Measurements from ENCODE around the gene TFAM. TPM values are rescaled to one million over a fixed set of nuclear protein-coding genes. Genes with fewer than 3 reads are reported as not detected.
"Not testable (repeated sequence)": the region's sequence is repeated elsewhere in the genome, so short reads cannot be mapped to it uniquely, and the experiment has no call there.

The TFAM gene
- total and polyA plus RNA-seq, 2 donors: 15.8 to 30.8 TPM

DNA sequence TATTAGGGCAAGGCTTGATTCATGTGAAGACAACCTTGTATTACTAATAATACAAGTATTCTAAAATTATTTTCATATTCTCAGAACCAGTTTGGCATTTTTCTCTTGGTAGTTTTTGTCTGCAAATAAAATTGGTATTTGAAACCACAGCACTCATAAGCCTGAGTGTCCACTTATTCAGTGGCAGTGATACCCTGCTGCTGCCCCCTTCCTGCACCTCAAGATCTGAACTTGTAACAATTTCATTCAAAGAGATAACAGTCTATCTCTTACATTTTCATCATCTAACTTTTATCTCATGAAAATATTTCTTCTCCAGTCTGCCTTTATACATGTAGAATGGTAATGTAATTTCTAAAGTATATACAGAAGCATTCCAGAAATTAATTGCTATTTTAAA is 9.3 kb downstream of the TFAM start:
- Histone ChIP-seq H3K27ac (ENCODE audit: low read depth) (no peak overlapping the region), H3K4me1 (ENCODE audit: insufficient read depth) (no peaks in the 10 kb centered on the region), H3K4me3 (ENCODE audit: low read depth, low read length) (no peak overlapping the region), H3K36me3 (ENCODE audit: insufficient read depth) (no peaks in the 10 kb centered on the region)
- no peak for DNase-seq (ENCODE audit: extremely low spot score)

- no peaks in the 10 kb centered on the region for H3K36me3 ChIP-seq (ENCODE audit: insufficient read depth)
- H3K27ac ChIP-seq (ENCODE audit: low read depth): no peak overlapping the region
- no peak overlapping the region for H3K4me3 ChIP-seq (ENCODE audit: low read depth, low read length)
- no peak for DNase-seq (ENCODE audit: extremely low spot score)
- no peaks in the 10 kb centered on the region for H3K4me1 ChIP-seq (ENCODE audit: insufficient read depth)
Observed at GRCh38 chr10:58396057-58396456, 10.8 kb downstream of the TFAM start.

GRCh38 chr10:58397830-58398229 is 12.6 kb downstream of the TFAM start:
- H3K36me3 ChIP-seq (ENCODE audit: insufficient read depth): no peaks in the 10 kb centered on the region

DNA sequence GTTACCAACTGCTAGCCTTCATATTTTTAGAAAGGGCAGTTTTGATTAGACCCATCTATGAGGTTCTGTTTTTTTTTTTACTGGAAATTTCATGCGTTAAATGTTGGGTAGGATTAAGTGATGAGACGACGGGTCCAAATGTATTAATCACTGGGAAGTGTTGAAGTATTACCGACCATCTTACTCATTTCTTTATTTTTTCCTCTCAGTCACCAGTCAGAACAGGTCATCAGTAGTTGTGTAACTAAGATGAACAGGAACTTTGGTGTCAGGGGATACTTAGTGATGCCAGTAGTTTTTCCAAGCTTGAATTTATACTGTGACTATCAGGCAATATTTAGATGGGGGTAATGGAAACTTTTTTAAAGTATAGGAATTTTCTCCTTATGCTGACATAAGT is 14.2 kb downstream of the TFAM start:
- WGBS: 92% methylated on average over 4 of the region's 4 CpGs
- Histone ChIP-seq H3K4me3 (ENCODE audit: low read depth, low read length) (no peak overlapping the region), H3K36me3 (ENCODE audit: insufficient read depth) (no peaks in the 10 kb centered on the region), H3K27ac (ENCODE audit: low read depth) (no peak overlapping the region), H3K4me1 (ENCODE audit: insufficient read depth) (no peaks in the 10 kb centered on the region)
- DNase-seq (ENCODE audit: extremely low spot score): no peak

More at GRCh38 chr10:58397830-58398229, 12.6 kb downstream of the TFAM start:
- H3K4me1 ChIP-seq (ENCODE audit: insufficient read depth): no peaks in the 10 kb centered on the region
- no peak for DNase-seq (ENCODE audit: extremely low spot score)
- no peak overlapping the region for H3K4me3 ChIP-seq (ENCODE audit: low read depth, low read length)
- no peak overlapping the region for H3K27ac ChIP-seq (ENCODE audit: low read depth)
- WGBS: 95% methylated on average over 3 of the region's 3 CpGs

GRCh38 chr10:58400609-58401008 is 15.4 kb downstream of the TFAM start:
- WGBS: 28% methylated on average over 1 of the region's 1 CpG
- DNase-seq (ENCODE audit: extremely low spot score): no peak
- H3K36me3 ChIP-seq (ENCODE audit: insufficient read depth): no peaks in the 10 kb centered on the region

GRCh38 chr10:58404001-58404400 is 18.8 kb downstream of the TFAM start:
- no peak for DNase-seq (ENCODE audit: extremely low spot score)
- H3K4me1 ChIP-seq (ENCODE audit: insufficient read depth): no peaks in the 10 kb centered on the region
- no peak overlapping the region for H3K4me3 ChIP-seq (ENCODE audit: low read depth, low read length)
- 97% methylated on average over 2 of the region's 2 CpGs for WGBS
- H3K36me3 ChIP-seq (ENCODE audit: insufficient read depth): no peaks in the 10 kb centered on the region
- no peak overlapping the region for H3K27ac ChIP-seq (ENCODE audit: low read depth)

More at GRCh38 chr10:58400609-58401008, 15.4 kb downstream of the TFAM start:
- no peaks in the 10 kb centered on the region for H3K4me1 ChIP-seq (ENCODE audit: insufficient read depth)
- H3K4me3 ChIP-seq (ENCODE audit: low read depth, low read length): no peak overlapping the region
- H3K27ac ChIP-seq (ENCODE audit: low read depth): no peak overlapping the region

GRCh38 chr10:58409956-58410610 is 24.9 kb downstream of the TFAM start:
- H3K4me3 ChIP-seq (ENCODE audit: low read depth, low read length): no peak overlapping the region
- no peak for DNase-seq (ENCODE audit: extremely low spot score)
- no peak overlapping the region for H3K27ac ChIP-seq (ENCODE audit: low read depth)
- 68% methylated on average over 4 of the region's 4 CpGs for WGBS
- no peaks in the 10 kb centered on the region for H3K36me3 ChIP-seq (ENCODE audit: insufficient read depth)
- H3K4me1 ChIP-seq (ENCODE audit: insufficient read depth): no peaks in the 10 kb centered on the region

DNA sequence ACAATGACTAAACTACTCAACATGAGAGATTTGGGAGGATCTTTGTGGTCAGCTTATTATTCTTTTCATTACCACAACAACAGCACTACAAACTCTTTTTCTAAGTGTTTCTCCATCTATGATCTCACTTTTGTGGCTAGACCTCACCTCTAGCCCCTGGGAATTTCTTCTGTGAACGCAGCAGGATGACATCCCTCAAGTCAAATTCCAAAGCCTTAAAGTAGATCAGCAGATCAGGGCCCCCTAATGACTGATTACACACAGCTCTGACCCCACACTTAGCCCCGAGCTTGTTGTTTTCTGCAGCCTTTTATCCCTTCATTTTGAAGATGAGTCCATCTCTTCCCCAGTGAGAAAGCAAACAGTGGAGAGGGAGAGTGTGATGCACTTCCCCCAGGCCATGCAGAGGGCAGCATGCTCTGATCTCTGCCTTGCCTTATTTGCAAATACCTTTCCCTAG is 27.3 kb downstream of the TFAM start:
- Histone ChIP-seq H3K4me3 (ENCODE audit: low read depth, low read length) (no peak overlapping the region), H3K36me3 (ENCODE audit: insufficient read depth) (no peaks in the 10 kb centered on the region), H3K27ac (ENCODE audit: low read depth) (no peak overlapping the region), H3K4me1 (ENCODE audit: insufficient read depth) (no peaks in the 10 kb centered on the region)
- no peak for DNase-seq (ENCODE audit: extremely low spot score)
- WGBS: 31% methylated on average over 2 of the region's 2 CpGs

- Histone ChIP-seq H3K36me3 (ENCODE audit: insufficient read depth) (no peaks in the 10 kb centered on the region), H3K27ac (ENCODE audit: low read depth) (no peak overlapping the region), H3K4me3 (ENCODE audit: low read depth, low read length) (no peak overlapping the region), H3K4me1 (ENCODE audit: insufficient read depth) (no peaks in the 10 kb centered on the region)
- peak; percentile 37 for DNase-seq (ENCODE audit: extremely low spot score)
- 41% methylated on average over 5 of the region's 5 CpGs for WGBS
Observed at GRCh38 chr10:58414270-58415041, 29.2 kb downstream of the TFAM start.

DNA sequence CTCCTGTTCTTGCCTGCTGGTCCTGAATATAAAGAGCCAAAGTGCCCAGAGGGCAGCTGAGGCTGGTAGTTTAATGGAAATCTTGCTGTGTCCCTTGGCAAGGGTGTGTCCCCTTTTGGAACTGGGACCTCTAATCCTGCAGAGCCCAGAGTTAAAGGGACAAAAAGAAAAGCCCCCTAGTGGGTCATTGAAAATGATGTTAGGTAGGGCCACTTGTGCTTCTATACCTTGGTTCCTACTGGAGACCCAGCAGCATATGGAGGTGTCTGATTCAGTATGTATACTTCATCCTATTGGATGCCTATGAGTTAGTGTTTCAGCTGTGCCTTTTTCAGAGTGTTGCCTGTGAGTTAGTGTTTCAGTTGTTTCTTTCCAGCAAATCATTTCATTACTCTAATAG is 30.5 kb downstream of the TFAM start:
- no peak for DNase-seq (ENCODE audit: extremely low spot score)
- Histone ChIP-seq H3K4me3 (ENCODE audit: low read depth, low read length) (no peak overlapping the region), H3K27ac (ENCODE audit: low read depth) (no peak overlapping the region), H3K36me3 (ENCODE audit: insufficient read depth) (no peaks in the 10 kb centered on the region), H3K4me1 (ENCODE audit: insufficient read depth) (no peaks in the 10 kb centered on the region)

- 90% methylated on average over 2 of the region's 2 CpGs for WGBS
- DNase-seq (ENCODE audit: extremely low spot score): not testable (repeated sequence)
Observed at GRCh38 chr10:58417902-58418301, 32.7 kb downstream of the TFAM start.

DNA sequence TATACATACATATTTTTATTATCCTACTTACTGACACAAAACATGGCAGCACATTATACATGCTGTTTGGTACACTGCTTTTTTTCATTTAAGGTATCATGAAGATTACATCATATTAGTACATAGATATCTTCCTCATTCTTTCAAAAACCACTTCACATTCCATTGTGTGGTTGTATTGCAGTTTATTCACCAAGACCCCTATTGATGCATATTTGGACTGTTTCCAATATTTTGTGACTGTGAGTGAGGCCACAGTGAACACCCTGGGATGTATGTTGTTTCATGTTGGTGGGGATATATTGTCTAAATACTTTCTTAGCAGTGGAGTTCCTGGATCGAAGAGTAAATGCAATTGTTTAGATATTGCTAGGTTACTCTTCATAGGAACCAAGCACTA is 39.0 kb downstream of the TFAM start:
- 90% methylated on average over 1 of the region's 1 CpG for WGBS
- Histone ChIP-seq H3K4me1 (ENCODE audit: insufficient read depth) (no peaks in the 10 kb centered on the region), H3K36me3 (ENCODE audit: insufficient read depth) (no peaks in the 10 kb centered on the region), H3K4me3 (ENCODE audit: low read depth, low read length) (no peak overlapping the region), H3K27ac (ENCODE audit: low read depth) (no peak overlapping the region)
- DNase-seq (ENCODE audit: extremely low spot score): no peak

More at GRCh38 chr10:58417902-58418301, 32.7 kb downstream of the TFAM start:
- H3K27ac ChIP-seq (ENCODE audit: low read depth); H3K4me1 ChIP-seq (ENCODE audit: insufficient read depth); H3K4me3 ChIP-seq (ENCODE audit: low read depth, low read length); H3K36me3 ChIP-seq (ENCODE audit: insufficient read depth): not testable (repeated sequence)

DNA sequence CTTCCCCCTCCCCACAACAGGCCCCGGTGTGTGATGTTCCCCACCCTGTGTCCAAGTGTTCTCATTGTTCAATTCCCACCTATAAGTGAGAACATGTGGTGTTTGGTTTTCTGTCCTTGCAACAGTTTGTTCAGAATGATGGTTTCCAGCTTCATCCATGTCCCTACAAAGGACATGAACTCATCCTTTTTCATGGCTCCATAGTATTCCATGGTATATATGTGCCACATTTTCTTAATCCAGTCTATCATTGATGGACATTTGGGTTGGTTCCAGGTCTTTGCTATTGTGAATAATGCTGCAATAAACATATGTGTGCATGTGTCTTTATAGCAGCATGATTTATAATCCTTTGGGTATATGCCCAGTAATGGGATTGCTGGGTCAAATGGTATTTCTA is 43.2 kb downstream of the TFAM start:
- WGBS: 95% methylated on average over 1 of the region's 1 CpG
- not testable (repeated sequence) for H3K36me3 ChIP-seq (ENCODE audit: insufficient read depth); H3K4me1 ChIP-seq (ENCODE audit: insufficient read depth); H3K4me3 ChIP-seq (ENCODE audit: low read depth, low read length); DNase-seq (ENCODE audit: extremely low spot score); H3K27ac ChIP-seq (ENCODE audit: low read depth)

DNA sequence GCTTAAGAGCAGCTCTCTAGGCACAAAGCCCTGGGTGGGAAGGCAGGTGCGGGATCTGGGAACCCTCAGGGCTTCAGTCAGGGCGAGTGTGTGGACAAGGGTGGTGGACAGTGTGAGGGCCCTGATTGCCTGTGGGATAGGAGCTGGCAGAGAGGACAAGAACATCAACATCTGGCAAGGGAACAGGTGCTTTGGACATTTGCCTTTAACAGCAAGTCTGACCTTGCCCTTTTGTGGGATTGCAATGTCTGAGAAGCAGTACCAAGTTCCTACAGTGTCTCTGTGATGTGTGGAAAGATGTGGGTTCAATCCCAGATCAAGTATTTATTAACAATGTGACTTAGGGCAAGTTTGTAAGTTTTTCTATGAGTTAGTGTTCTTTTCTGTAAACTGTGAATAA is 46.7 kb downstream of the TFAM start:
- no peak overlapping the region for H3K4me3 ChIP-seq (ENCODE audit: low read depth, low read length)
- no peaks in the 10 kb centered on the region for H3K4me1 ChIP-seq (ENCODE audit: insufficient read depth)
- no peak overlapping the region for H3K27ac ChIP-seq (ENCODE audit: low read depth)
- DNase-seq (ENCODE audit: extremely low spot score): no peak
- 91% methylated on average over 2 of the region's 2 CpGs for WGBS
- no peaks in the 10 kb centered on the region for H3K36me3 ChIP-seq (ENCODE audit: insufficient read depth)

Measured in urinary bladder (tissue), 4 donors.